HFFc6 (cell line): ENCODE measurements around the gene LBX2. TPM values are rescaled to one million over a fixed set of nuclear protein-coding genes. Genes with fewer than 3 reads are reported as not detected.
"Not testable (repeated sequence)": the region's sequence is repeated elsewhere in the genome, so short reads cannot be mapped to it uniquely, and the experiment has no call there.

Experiments used
- DNase-seq: peaks from one replicate; pipeline ENCODE4 v3.0.0-alpha.2; 2018
- H3K27ac Mint-ChIP-seq: 2 replicates; pipeline ENCODE4 v1.8.0; 2020; ENCODE audit warnings: mild to moderate bottlenecking, mixed read lengths
- H3K27me3 Mint-ChIP-seq: 2 replicates; pipeline ENCODE4 v1.8.0; 2021; ENCODE audit warnings: mild to moderate bottlenecking, moderate library complexity, mixed read lengths; ENCODE audit not compliant: insufficient read depth
- H3K36me3 Mint-ChIP-seq: 2 replicates; pipeline ENCODE4 v1.8.0; 2021; ENCODE audit warnings: low read depth, mixed read lengths
- H3K4me1 Mint-ChIP-seq: 2 replicates; pipeline ENCODE4 v1.8.0; 2020; ENCODE audit warnings: low read depth, mixed read lengths
- H3K4me3 Mint-ChIP-seq: 2 replicates; pipeline ENCODE4 v1.8.0; 2020; ENCODE audit warnings: mild to moderate bottlenecking, moderate library complexity, mixed read lengths
- H3K9me3 Mint-ChIP-seq: 2 replicates; pipeline ENCODE4 v1.8.0; 2020; ENCODE audit warnings: mild to moderate bottlenecking, mixed read lengths
- CTCF ChIP-seq: fragments of 200-600 bp; sonication (generic); IDR thresholded peaks from 2 replicates; pipeline ENCODE4 v1.5.0; 2021; ENCODE audit warnings: antibody characterized with exemption, mild to moderate bottlenecking
- total RNA-seq, 6 experiments: library from RNA; stranded (reverse); fragmentation: NEBNext Ultra II Directional; extraction: Animal tissue kit (Norgen Biotek cat#: 25700); gene quantifications; 2 replicates in 1 of 6; 3 replicates in 5 of 6; pipeline ENCODE4 v1.2.3, GENCODE V29; 2021

LBX2 gene
- total RNA-seq, 6 experiments from 2014 or later, result 0.21 to 1.8 (median 1.2) TPM

GRCh38 chr2:74471332-74472065, 27.9 kb downstream of the LBX2 start:
- H3K4me3 Mint-ChIP-seq, result peak overlapping the region; percentile 98
- peak overlapping the region; percentile 96 for H3K27ac Mint-ChIP-seq
- peaks cover 2% of the 10 kb centered on the region for H3K27me3 Mint-ChIP-seq
- no peaks in the 10 kb centered on the region for H3K9me3 Mint-ChIP-seq
- DNase-seq, result no peak
- no peak for TF ChIP-seq CTCF
- peaks cover 15% of the 10 kb centered on the region for H3K4me1 Mint-ChIP-seq
- peaks cover 43% of the 10 kb centered on the region for H3K36me3 Mint-ChIP-seq

- not testable (repeated sequence) for DNase-seq, H3K9me3 Mint-ChIP-seq, H3K27me3 Mint-ChIP-seq
- Mint-ChIP-seq H3K4me3 (peak overlapping the region; percentile 72), H3K27ac (peak overlapping the region; percentile 57), H3K4me1 (peaks cover 20% of the 10 kb centered on the region), H3K36me3 (peaks cover 42% of the 10 kb centered on the region)
These were observed 28.7 kb downstream of the LBX2 start for GRCh38 chr2:74470742-74471141.

- TF ChIP-seq CTCF, result no peak
- no peak for DNase-seq
- peak overlapping the region; percentile 70 for H3K27ac Mint-ChIP-seq
These were observed 35.0 kb downstream of the LBX2 start for GRCh38 chr2:74464406-74464805.

GRCh38 chr2:74462786-74463105, 36.7 kb downstream of the LBX2 start:
- Mint-ChIP-seq H3K27ac (no peak overlapping the region), H3K27me3 (peaks cover 6% of the 10 kb centered on the region), H3K4me3 (peak overlapping the region; percentile 72; the same call in 1 of the 2 replicates), H3K9me3 (no peaks in the 10 kb centered on the region), H3K4me1 (peaks cover 28% of the 10 kb centered on the region), H3K36me3 (peaks cover 17% of the 10 kb centered on the region)
- no peak for DNase-seq
- TF ChIP-seq CTCF, result no peak

More at GRCh38 chr2:74464406-74464805, 35.0 kb downstream of the LBX2 start:
- H3K4me1 Mint-ChIP-seq, result peaks cover 25% of the 10 kb centered on the region
- H3K27me3 Mint-ChIP-seq, result peaks cover 6% of the 10 kb centered on the region
- peaks cover 17% of the 10 kb centered on the region for H3K36me3 Mint-ChIP-seq
- no peaks in the 10 kb centered on the region for H3K9me3 Mint-ChIP-seq
- H3K4me3 Mint-ChIP-seq, result peak overlapping the region; percentile 99

- Mint-ChIP-seq H3K36me3 (peaks cover 17% of the 10 kb centered on the region), H3K27me3 (peaks cover 6% of the 10 kb centered on the region), H3K27ac (no peak overlapping the region), H3K9me3 (no peaks in the 10 kb centered on the region), H3K4me1 (peaks cover 30% of the 10 kb centered on the region), H3K4me3 (no peak overlapping the region)
- no peak for DNase-seq
- no peak for TF ChIP-seq CTCF
These were observed 37.2 kb downstream of the LBX2 start for GRCh38 chr2:74462054-74462785.
